Measurements from ENCODE around the gene DAPK3.

The DAPK3 gene

GRCh38 chr19:3968556-3969434 is 2.1 kb downstream of the DAPK3 start:
- TF ChIP-seq TAF1 (IDR thresholded peaks at IDR 0.05; ENCODE audit: borderline replicate concordance, insufficient read depth, low read length) (no peak), REST (IDR thresholded peaks at IDR 0.05; ENCODE audit: insufficient read depth in 1 of 2, low read depth in 2 of 2, low read length in 2 of 2) (no peak; a peak in 1 of 4 replicates), FOXP2 (optimal IDR thresholded peaks at IDR 0.05; ENCODE audit: borderline replicate concordance, extremely low read depth, extremely low read length, insufficient read depth) (no peak), SIN3A (IDR thresholded peaks at IDR 0.05; ENCODE audit: borderline replicate concordance, insufficient read depth, low read length) (peak; percentile 97; the same call in 1 of the 2 replicates), POLR2AphosphoS5 (IDR thresholded peaks at IDR 0.05; ENCODE audit: low read depth, low read length) (no peak)

GRCh38 chr19:3966051-3967017 is 4.6 kb downstream of the DAPK3 start:
- no peak for TF ChIP-seq SIN3A (IDR thresholded peaks at IDR 0.05; ENCODE audit: borderline replicate concordance, insufficient read depth, low read length)
- no peak for TF ChIP-seq POLR2AphosphoS5 (IDR thresholded peaks at IDR 0.05; ENCODE audit: low read depth, low read length)
- no peak for TF ChIP-seq FOXP2 (optimal IDR thresholded peaks at IDR 0.05; ENCODE audit: borderline replicate concordance, extremely low read depth, extremely low read length, insufficient read depth)
- TF ChIP-seq REST (IDR thresholded peaks at IDR 0.05; ENCODE audit: insufficient read depth in 1 of 2, low read depth in 2 of 2, low read length in 2 of 2), result no peak
- TF ChIP-seq TAF1 (IDR thresholded peaks at IDR 0.05; ENCODE audit: borderline replicate concordance, insufficient read depth, low read length), result no peak

- TF ChIP-seq SIN3A (IDR thresholded peaks at IDR 0.05; ENCODE audit: borderline replicate concordance, insufficient read depth, low read length) (no peak), POLR2AphosphoS5 (IDR thresholded peaks at IDR 0.05; ENCODE audit: low read depth, low read length) (no peak), FOXP2 (optimal IDR thresholded peaks at IDR 0.05; ENCODE audit: borderline replicate concordance, extremely low read depth, extremely low read length, insufficient read depth) (no peak), REST (IDR thresholded peaks at IDR 0.05; ENCODE audit: insufficient read depth in 1 of 2, low read depth in 2 of 2, low read length in 2 of 2) (no peak), TAF1 (IDR thresholded peaks at IDR 0.05; ENCODE audit: borderline replicate concordance, insufficient read depth, low read length) (no peak)
These were observed 6.4 kb downstream of the DAPK3 start for GRCh38 chr19:3964256-3965194.

- no peak for TF ChIP-seq TAF1 (IDR thresholded peaks at IDR 0.05; ENCODE audit: borderline replicate concordance, insufficient read depth, low read length)
- TF ChIP-seq POLR2AphosphoS5 (IDR thresholded peaks at IDR 0.05; ENCODE audit: low read depth, low read length), result no peak
- no peak for TF ChIP-seq REST (IDR thresholded peaks at IDR 0.05; ENCODE audit: insufficient read depth in 1 of 2, low read depth in 2 of 2, low read length in 2 of 2)
- TF ChIP-seq FOXP2 (optimal IDR thresholded peaks at IDR 0.05; ENCODE audit: borderline replicate concordance, extremely low read depth, extremely low read length, insufficient read depth), result no peak
- no peak for TF ChIP-seq SIN3A (IDR thresholded peaks at IDR 0.05; ENCODE audit: borderline replicate concordance, insufficient read depth, low read length)
These were observed 7.2 kb downstream of the DAPK3 start for GRCh38 chr19:3963458-3964255.

Data from PFSK-1 (cell line).